HepG2 (cell line): Measurements from ENCODE around the gene AIP. TPM values are rescaled to one million over a fixed set of nuclear protein-coding genes. Genes with fewer than 3 reads are reported as not detected.

ENCODE experiments used
- CC2D1A ChIP-seq: sonication (generic); formaldehyde crosslinking; IDR thresholded peaks from 2 replicates; pipeline ENCODE4 v1.8.1; 2023; ENCODE audit warnings: mild to moderate bottlenecking, missing genetic modification reagents
- PAF1 ChIP-seq: IDR thresholded peaks from 2 replicates; pipeline ENCODE4 v1.6.1; 2016; ENCODE audit warnings: missing genetic modification reagents, missing compliant biosample characterization
- PHF21A ChIP-seq: sonication (generic); formaldehyde crosslinking; IDR thresholded peaks from 2 replicates; pipeline ENCODE4 v1.5.0; 2020; ENCODE audit warnings: mild to moderate bottlenecking, missing genetic modification reagents
- YEATS2 ChIP-seq: sonication (generic); formaldehyde crosslinking; IDR thresholded peaks from 2 replicates; pipeline ENCODE4 v1.4.0; 2020; ENCODE audit warnings: missing genetic modification reagents, borderline replicate concordance
- ZNF382 ChIP-seq: sonication (generic); formaldehyde crosslinking; IDR thresholded peaks from 2 replicates; pipeline ENCODE4 v1.5.0; 2020; ENCODE audit warnings: missing genetic modification reagents, mild to moderate bottlenecking, borderline replicate concordance
- ZNF543 ChIP-seq: sonication (generic); formaldehyde crosslinking; IDR thresholded peaks from 2 replicates; pipeline ENCODE4 v1.4.0; 2020; ENCODE audit warnings: mild to moderate bottlenecking, missing genetic modification reagents
- polyA plus RNA-seq, 8 experiments: library from polyadenylated mRNA; depleted of rRNA in 3 of 8; stranded (reverse) in 7 of 8; unstranded in 1 of 8; fragments of >200 nt; fragmentation: Illumina TruSeq in 4 of 8; extraction: Trizol in 4 of 8; gene quantifications; 2 replicates each; pipeline versions ENCODE4 v1.2.1 to v1.2.3, GENCODE V29; 2011 to 2016; ENCODE audit warnings: low read depth in 4 of 8, missing spikeins in 1 of 8, mixed read lengths in 1 of 8; ENCODE audit not compliant: insufficient read depth in 1 of 8
- total RNA-seq, 5 experiments: library from RNA; depleted of rRNA; stranded (reverse); fragments of >200 nt; fragmentation: Illumina TruSeq; extraction: Trizol; gene quantifications; 2 replicates each; pipeline ENCODE4 v1.2.3, GENCODE V29; 2016; ENCODE audit warnings: low read depth in 1 of 5
- TF ChIP-seq, protein P1 (sequence below): sonication (generic); formaldehyde crosslinking; IDR thresholded peaks from 2 replicates; pipeline ENCODE4 v1.4.0; 2020; ENCODE audit warnings: mild to moderate bottlenecking, missing genetic modification reagents
- TF ChIP-seq, protein P2 (sequence below): IDR thresholded peaks from 2 replicates; pipeline ENCODE4 v1.6.1; 2016; ENCODE audit warnings: missing compliant biosample characterization, missing genetic modification reagents, borderline replicate concordance
- TF ChIP-seq, protein P3 (sequence below): sonication (generic); formaldehyde crosslinking; IDR thresholded peaks from 2 replicates; pipeline ENCODE4 v1.8.1; 2023; ENCODE audit warnings: mild to moderate bottlenecking, inconsistent platforms, moderate library complexity, missing genetic modification reagents, borderline replicate concordance
- TF ChIP-seq, protein P4 (sequence below): sonication (generic); formaldehyde crosslinking; IDR thresholded peaks from 2 replicates; pipeline ENCODE4 v1.8.0; 2022; ENCODE audit warnings: missing genetic modification reagents, low read depth, mild to moderate bottlenecking, borderline replicate concordance
- TF ChIP-seq, protein P5 (sequence below): sonication (generic); formaldehyde crosslinking; IDR thresholded peaks from 2 replicates; pipeline ENCODE4 v1.9.0; 2021; ENCODE audit warnings: mild to moderate bottlenecking, missing genetic modification reagents

Gene AIP
- total and polyA plus RNA-seq, 2 of the 13 experiments (the other 11 are each of a cell fraction or from before 2014, with no cell fraction given), result 51.8 to 110 TPM

DNA sequence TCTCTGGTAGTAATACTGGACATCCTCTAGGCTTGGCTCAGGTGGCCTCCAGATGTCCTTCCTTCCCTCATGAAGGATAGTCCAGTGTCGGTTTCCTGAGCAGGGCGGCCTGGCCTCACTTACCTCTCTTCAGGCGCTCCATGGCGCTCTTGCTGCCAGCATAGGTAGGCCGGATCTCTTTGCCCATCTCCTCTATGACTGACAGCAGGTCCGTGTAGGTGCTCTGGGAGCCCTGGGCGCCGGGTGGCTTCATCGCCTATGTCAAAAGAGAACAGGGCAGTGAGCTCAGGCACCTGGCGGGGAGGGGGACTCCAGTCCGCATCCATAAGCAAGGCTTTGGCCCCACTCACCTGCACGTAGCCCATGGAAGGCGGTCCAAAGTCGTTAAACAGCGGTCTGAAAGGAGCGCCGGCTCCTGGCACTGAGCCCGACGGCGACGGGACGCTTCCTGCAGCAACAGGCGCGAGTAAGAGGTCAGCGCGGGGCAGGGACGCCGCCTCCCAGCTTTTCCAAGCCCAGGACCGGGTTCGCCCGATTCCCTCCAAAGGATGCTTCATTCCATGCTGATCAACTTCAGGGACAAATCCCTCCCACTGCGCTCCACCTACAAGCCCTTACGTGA is 24.5 kb downstream of the AIP start (continued):
- TF ChIP-seq, protein P1, sequence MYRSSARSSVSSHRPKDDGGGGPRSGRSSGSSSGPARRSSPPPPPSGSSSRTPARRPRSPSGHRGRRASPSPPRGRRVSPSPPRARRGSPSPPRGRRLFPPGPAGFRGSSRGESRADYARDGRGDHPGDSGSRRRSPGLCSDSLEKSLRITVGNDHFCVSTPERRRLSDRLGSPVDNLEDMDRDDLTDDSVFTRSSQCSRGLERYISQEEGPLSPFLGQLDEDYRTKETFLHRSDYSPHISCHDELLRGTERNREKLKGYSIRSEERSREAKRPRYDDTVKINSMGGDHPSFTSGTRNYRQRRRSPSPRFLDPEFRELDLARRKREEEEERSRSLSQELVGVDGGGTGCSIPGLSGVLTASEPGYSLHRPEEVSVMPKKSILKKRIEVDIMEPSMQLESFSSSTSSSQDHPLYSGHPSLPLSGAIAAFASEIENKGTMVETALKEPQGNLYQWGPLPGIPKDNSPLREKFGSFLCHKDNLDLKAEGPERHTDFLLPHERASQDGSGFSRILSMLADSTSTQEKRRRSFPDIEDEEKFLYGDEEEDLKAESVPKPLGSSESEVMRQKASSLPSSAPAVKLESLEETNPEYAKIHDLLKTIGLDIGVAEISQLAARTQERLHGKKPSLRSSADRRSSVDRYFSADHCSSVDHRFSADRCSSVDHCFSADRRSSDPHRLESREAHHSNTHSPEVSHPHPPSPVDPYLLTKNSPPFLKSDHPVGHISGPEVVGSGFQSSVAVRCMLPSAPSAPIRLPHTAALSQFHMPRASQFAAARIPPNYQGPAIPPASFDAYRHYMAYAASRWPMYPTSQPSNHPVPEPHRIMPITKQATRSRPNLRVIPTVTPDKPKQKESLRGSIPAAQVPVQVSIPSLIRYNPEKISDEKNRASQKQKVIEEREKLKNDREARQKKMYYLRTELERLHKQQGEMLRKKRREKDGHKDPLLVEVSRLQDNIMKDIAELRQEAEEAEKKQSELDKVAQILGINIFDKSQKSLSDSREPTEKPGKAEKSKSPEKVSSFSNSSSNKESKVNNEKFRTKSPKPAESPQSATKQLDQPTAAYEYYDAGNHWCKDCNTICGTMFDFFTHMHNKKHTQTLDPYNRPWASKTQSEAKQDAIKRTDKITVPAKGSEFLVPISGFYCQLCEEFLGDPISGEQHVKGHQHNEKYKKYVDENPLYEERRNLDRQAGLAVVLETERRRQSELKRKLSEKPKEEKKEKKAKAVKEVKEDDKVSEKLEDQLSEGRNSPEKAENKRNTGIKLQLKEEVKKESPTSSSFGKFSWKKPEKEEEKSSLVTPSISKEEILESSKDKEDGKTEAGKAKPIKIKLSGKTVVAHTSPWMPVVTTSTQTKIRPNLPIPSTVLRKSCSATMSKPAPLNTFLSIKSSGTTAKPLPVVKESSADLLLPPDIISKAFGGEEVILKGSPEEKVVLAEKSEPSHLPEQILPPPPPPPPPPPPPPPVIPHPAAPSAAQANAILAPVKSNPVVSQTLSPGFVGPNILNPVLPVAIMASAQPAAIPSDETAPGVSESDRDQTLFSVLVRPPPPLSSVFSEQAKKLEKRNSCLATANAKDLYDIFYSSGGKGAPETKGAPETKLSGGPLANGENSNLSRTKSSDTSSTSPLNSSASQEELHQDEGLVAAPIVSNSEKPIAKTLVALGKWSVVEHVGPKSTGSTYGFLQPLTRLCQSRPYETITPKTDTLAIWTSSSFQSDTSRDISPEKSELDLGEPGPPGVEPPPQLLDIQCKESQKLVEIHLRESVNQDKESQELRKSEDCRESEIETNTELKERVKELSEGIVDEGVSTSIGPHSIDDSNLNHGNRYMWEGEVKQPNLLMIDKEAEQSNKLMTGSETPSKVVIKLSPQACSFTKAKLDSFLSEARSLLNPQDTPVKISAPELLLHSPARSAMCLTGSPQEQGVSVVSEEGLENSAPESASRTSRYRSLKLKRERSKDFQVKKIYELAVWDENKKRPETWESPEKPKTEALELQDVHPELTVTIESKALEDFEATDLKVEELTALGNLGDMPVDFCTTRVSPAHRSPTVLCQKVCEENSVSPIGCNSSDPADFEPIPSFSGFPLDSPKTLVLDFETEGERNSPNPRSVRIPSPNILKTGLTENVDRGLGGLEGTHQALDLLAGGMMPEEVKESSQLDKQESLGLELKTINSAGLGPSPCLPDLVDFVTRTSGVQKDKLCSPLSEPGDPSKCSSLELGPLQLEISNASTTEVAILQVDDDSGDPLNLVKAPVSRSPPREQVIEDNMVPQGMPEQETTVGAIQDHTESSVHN, result no peak
- TF ChIP-seq, protein P2, sequence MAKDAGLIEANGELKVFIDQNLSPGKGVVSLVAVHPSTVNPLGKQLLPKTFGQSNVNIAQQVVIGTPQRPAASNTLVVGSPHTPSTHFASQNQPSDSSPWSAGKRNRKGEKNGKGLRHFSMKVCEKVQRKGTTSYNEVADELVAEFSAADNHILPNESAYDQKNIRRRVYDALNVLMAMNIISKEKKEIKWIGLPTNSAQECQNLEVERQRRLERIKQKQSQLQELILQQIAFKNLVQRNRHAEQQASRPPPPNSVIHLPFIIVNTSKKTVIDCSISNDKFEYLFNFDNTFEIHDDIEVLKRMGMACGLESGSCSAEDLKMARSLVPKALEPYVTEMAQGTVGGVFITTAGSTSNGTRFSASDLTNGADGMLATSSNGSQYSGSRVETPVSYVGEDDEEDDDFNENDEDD (CRISPR knock-in tag), result no peak
- TF ChIP-seq, protein P3, sequence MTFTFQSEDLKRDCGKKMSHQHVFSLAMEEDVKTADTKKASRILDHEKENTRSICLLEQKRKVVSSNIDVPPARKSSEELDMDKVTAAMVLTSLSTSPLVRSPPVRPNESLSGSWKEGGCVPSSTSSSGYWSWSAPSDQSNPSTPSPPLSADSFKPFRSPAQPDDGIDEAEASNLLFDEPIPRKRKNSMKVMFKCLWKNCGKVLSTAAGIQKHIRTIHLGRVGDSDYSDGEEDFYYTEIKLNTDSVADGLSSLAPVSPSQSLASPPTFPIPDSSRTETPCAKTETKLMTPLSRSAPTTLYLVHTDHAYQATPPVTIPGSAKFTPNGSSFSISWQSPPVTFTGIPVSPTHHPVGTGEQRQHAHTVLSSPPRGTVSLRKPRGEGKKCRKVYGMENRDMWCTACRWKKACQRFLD (CRISPR knock-in tag), result no peak; the same call in 1 of the 2 replicates
- no peak for TF ChIP-seq PHF21A (CRISPR knock-in tag)
- TF ChIP-seq ZNF382 (CRISPR knock-in tag), result no peak
- TF ChIP-seq, protein P4, sequence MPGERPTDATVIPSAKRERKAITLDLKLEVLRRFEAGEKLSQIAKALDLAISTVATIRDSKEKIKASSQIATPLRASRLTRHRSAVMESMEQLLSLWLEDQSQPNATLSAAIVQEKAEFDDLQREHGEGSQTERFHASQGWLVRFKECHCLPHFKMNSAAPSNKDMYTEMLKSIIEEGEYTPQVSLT (CRISPR knock-in tag), result no peak
- TF ChIP-seq CC2D1A (CRISPR knock-in tag), result no peak
- TF ChIP-seq, protein P5, sequence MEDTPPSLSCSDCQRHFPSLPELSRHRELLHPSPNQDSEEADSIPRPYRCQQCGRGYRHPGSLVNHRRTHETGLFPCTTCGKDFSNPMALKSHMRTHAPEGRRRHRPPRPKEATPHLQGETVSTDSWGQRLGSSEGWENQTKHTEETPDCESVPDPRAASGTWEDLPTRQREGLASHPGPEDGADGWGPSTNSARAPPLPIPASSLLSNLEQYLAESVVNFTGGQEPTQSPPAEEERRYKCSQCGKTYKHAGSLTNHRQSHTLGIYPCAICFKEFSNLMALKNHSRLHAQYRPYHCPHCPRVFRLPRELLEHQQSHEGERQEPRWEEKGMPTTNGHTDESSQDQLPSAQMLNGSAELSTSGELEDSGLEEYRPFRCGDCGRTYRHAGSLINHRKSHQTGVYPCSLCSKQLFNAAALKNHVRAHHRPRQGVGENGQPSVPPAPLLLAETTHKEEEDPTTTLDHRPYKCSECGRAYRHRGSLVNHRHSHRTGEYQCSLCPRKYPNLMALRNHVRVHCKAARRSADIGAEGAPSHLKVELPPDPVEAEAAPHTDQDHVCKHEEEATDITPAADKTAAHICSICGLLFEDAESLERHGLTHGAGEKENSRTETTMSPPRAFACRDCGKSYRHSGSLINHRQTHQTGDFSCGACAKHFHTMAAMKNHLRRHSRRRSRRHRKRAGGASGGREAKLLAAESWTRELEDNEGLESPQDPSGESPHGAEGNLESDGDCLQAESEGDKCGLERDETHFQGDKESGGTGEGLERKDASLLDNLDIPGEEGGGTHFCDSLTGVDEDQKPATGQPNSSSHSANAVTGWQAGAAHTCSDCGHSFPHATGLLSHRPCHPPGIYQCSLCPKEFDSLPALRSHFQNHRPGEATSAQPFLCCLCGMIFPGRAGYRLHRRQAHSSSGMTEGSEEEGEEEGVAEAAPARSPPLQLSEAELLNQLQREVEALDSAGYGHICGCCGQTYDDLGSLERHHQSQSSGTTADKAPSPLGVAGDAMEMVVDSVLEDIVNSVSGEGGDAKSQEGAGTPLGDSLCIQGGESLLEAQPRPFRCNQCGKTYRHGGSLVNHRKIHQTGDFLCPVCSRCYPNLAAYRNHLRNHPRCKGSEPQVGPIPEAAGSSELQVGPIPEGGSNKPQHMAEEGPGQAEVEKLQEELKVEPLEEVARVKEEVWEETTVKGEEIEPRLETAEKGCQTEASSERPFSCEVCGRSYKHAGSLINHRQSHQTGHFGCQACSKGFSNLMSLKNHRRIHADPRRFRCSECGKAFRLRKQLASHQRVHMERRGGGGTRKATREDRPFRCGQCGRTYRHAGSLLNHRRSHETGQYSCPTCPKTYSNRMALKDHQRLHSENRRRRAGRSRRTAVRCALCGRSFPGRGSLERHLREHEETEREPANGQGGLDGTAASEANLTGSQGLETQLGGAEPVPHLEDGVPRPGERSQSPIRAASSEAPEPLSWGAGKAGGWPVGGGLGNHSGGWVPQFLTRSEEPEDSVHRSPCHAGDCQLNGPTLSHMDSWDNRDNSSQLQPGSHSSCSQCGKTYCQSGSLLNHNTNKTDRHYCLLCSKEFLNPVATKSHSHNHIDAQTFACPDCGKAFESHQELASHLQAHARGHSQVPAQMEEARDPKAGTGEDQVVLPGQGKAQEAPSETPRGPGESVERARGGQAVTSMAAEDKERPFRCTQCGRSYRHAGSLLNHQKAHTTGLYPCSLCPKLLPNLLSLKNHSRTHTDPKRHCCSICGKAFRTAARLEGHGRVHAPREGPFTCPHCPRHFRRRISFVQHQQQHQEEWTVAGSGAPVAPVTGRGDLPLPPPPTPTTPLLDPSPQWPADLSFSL (CRISPR knock-in tag), result no peak
- no peak for TF ChIP-seq ZNF543 (CRISPR knock-in tag)
- TF ChIP-seq YEATS2 (CRISPR knock-in tag), result no peak
- TF ChIP-seq PAF1 (CRISPR knock-in tag), result no peak
